WTC11 (cell line): ENCODE data around the gene OXNAD1. TPM values are rescaled to one million over a fixed set of nuclear protein-coding genes. Genes with fewer than 3 reads are reported as not detected.

ENCODE experiments used
- ATAC-seq: fragments of 200-7000 bp; cut with Tn5 transposase; 2 replicates; pipeline ENCODE4 v1.10.0; 2021; ENCODE audit warnings: mild to moderate bottlenecking, moderate library complexity
- CTCF ChIA-PET: fragments of 300-600 bp; sonication (Branson Sonifier 250); formaldehyde crosslinking; loops from one replicate; lab custom pipeline; 2021; ENCODE audit warnings: antibody characterized with exemption; lab: Charles Lee
- POLR2A ChIA-PET: fragments of 350-600 bp; sonication (Branson Sonifier 250); formaldehyde crosslinking; loops from one replicate; lab custom pipeline; 2021; ENCODE audit warnings: antibody characterized with exemption; lab: Charles Lee
- DNase-seq: peaks from one replicate; pipeline ENCODE4 v3.0.0; 2021; ENCODE audit warnings: low spot score
- H3K27ac Mint-ChIP-seq: 2 replicates; pipeline ENCODE4 v1.8.0; 2021; ENCODE audit warnings: mixed read lengths
- H3K27me3 Mint-ChIP-seq: 2 replicates; pipeline ENCODE4 v1.8.0; 2021; ENCODE audit warnings: low read depth, mild to moderate bottlenecking, moderate library complexity, mixed read lengths
- H3K36me3 Mint-ChIP-seq: 2 replicates; pipeline ENCODE4 v1.8.0; 2021; ENCODE audit warnings: mixed read lengths
- H3K4me1 Mint-ChIP-seq: 2 replicates; pipeline ENCODE4 v1.8.0; 2022; ENCODE audit warnings: mixed read lengths
- H3K4me3 Mint-ChIP-seq: 2 replicates; pipeline ENCODE4 v1.8.0; 2021; ENCODE audit warnings: mild to moderate bottlenecking, moderate library complexity, mixed read lengths
- H3K9me3 Mint-ChIP-seq: 2 replicates; pipeline ENCODE4 v1.8.0; 2021; ENCODE audit warnings: mixed read lengths
- AFF4 ChIP-seq: sonication (generic); formaldehyde crosslinking; IDR thresholded peaks from 2 replicates; pipeline ENCODE4 v1.8.1; 2023; ENCODE audit warnings: mild to moderate bottlenecking, missing genetic modification reagents, borderline replicate concordance
- ARID4B ChIP-seq: sonication (generic); formaldehyde crosslinking; IDR thresholded peaks from 2 replicates; pipeline ENCODE4 v1.8.0; 2023; ENCODE audit warnings: missing genetic modification reagents, mild to moderate bottlenecking, borderline replicate concordance
- ATF1 ChIP-seq: sonication (generic); formaldehyde crosslinking; IDR thresholded peaks from 2 replicates; pipeline ENCODE4 v1.8.1; 2023; ENCODE audit warnings: mild to moderate bottlenecking, moderate library complexity, missing genetic modification reagents
- ATF6 ChIP-seq: sonication (generic); formaldehyde crosslinking; IDR thresholded peaks from 2 replicates; pipeline ENCODE4 v1.8.1; 2023; ENCODE audit warnings: mild to moderate bottlenecking, missing genetic modification reagents
- CDX4 ChIP-seq: fragments of 250-450 bp; sonication (Bioruptor Pico); IDR thresholded peaks from 2 replicates; pipeline ENCODE4 v1.9.0; 2021; ENCODE audit warnings: moderate library complexity, mild to moderate bottlenecking, inconsistent platforms, borderline replicate concordance
- E2F5 ChIP-seq: sonication (generic); formaldehyde crosslinking; IDR thresholded peaks from 2 replicates; pipeline ENCODE4 v1.8.1; 2022; ENCODE audit warnings: mild to moderate bottlenecking, moderate library complexity, missing genetic modification reagents
- ELF4 ChIP-seq: sonication (generic); formaldehyde crosslinking; IDR thresholded peaks from 2 replicates; pipeline ENCODE4 v1.8.1; 2022; ENCODE audit warnings: low read depth, mild to moderate bottlenecking, moderate library complexity, missing genetic modification reagents
- FOXP1 ChIP-seq: sonication (generic); formaldehyde crosslinking; IDR thresholded peaks from 2 replicates; pipeline ENCODE4 v1.8.0; 2022; ENCODE audit warnings: missing genetic modification reagents, mild to moderate bottlenecking, moderate library complexity, borderline replicate concordance
- MLX ChIP-seq: sonication (generic); formaldehyde crosslinking; IDR thresholded peaks from 2 replicates; pipeline ENCODE4 v1.8.1; 2023; ENCODE audit warnings: mild to moderate bottlenecking, missing genetic modification reagents, moderate library complexity
- NR3C1 ChIP-seq: sonication (generic); formaldehyde crosslinking; conservative IDR thresholded peaks from 2 replicates; pipeline ENCODE4 v1.8.1; 2023; ENCODE audit warnings: low read depth, mild to moderate bottlenecking, missing genetic modification reagents
- OVOL2 ChIP-seq: fragments of 250-450 bp; sonication (Bioruptor Pico); IDR thresholded peaks from 2 replicates; pipeline ENCODE4 v1.9.0; 2021; ENCODE audit warnings: mild to moderate bottlenecking, borderline replicate concordance
- PREB ChIP-seq: sonication (generic); formaldehyde crosslinking; IDR thresholded peaks from 2 replicates; pipeline ENCODE4 v1.8.1; 2022; ENCODE audit warnings: mild to moderate bottlenecking, missing genetic modification reagents, moderate library complexity, borderline replicate concordance
- SMAD4 ChIP-seq: sonication (generic); formaldehyde crosslinking; IDR thresholded peaks from 2 replicates; pipeline ENCODE4 v1.8.0; 2022; ENCODE audit warnings: mild to moderate bottlenecking, missing genetic modification reagents
- USF2 ChIP-seq: sonication (generic); formaldehyde crosslinking; IDR thresholded peaks from 2 replicates; pipeline ENCODE4 v1.8.1; 2023; ENCODE audit warnings: mild to moderate bottlenecking, missing genetic modification reagents, moderate library complexity
- ZBTB21 ChIP-seq: sonication (generic); formaldehyde crosslinking; IDR thresholded peaks from 2 replicates; pipeline ENCODE4 v1.8.1; 2023; ENCODE audit warnings: mild to moderate bottlenecking, missing genetic modification reagents, borderline replicate concordance
- ZNF232 ChIP-seq: sonication (generic); formaldehyde crosslinking; IDR thresholded peaks from 2 replicates; pipeline ENCODE4 v1.8.0; 2022; ENCODE audit warnings: mild to moderate bottlenecking, missing genetic modification reagents
- ZNF512 ChIP-seq: sonication (generic); formaldehyde crosslinking; IDR thresholded peaks from 2 replicates; pipeline ENCODE4 v1.8.1; 2022; ENCODE audit warnings: missing genetic modification reagents, borderline replicate concordance
- total RNA-seq: library from RNA; stranded (reverse); gene quantifications from 3 replicates; pipeline ENCODE4 v1.2.3, GENCODE V29; 2021

The OXNAD1 gene
- total RNA-seq, 1 experiment from 2014 or later = 21.7 TPM

- Mint-ChIP-seq H3K27ac (no peak overlapping the region), H3K4me1 (no peaks in the 10 kb centered on the region), H3K9me3 (no peaks in the 10 kb centered on the region), H3K36me3 (peaks cover 30% of the 10 kb centered on the region), H3K27me3 (no peaks in the 10 kb centered on the region), H3K4me3 (no peak overlapping the region)
- CTCF ChIA-PET = no interaction called here
- ATAC-seq = no peak
- TF ChIP-seq ATF1 (CRISPR knock-in tag) (no peak), SMAD4 (no peak), ZNF512 (CRISPR knock-in tag) (no peak), FOXP1 (CRISPR knock-in tag) (no peak), NR3C1 (CRISPR knock-in tag) (no peak), ZNF232 (CRISPR knock-in tag) (no peak), ELF4 (CRISPR knock-in tag) (no peak), OVOL2 (CRISPR knock-in tag) (no peak), AFF4 (CRISPR knock-in tag) (no peak), E2F5 (CRISPR knock-in tag) (no peak), CDX4 (CRISPR knock-in tag) (no peak), PREB (CRISPR knock-in tag) (no peak), ZBTB21 (CRISPR knock-in tag) (no peak), ARID4B (CRISPR knock-in tag) (no peak), USF2 (CRISPR knock-in tag) (no peak), MLX (CRISPR knock-in tag) (no peak), ATF6 (CRISPR knock-in tag) (no peak)
- no peak for DNase-seq
- POLR2A ChIA-PET = no interaction called here
Measured at GRCh38 chr3:16279010-16279801, 14.2 kb downstream of the OXNAD1 start.
